ENCODE measurements around the gene OXTR.

- TF ChIP-seq POLR2A (IDR thresholded peaks at IDR 0.05): no peak
- TF ChIP-seq, protein P1, sequence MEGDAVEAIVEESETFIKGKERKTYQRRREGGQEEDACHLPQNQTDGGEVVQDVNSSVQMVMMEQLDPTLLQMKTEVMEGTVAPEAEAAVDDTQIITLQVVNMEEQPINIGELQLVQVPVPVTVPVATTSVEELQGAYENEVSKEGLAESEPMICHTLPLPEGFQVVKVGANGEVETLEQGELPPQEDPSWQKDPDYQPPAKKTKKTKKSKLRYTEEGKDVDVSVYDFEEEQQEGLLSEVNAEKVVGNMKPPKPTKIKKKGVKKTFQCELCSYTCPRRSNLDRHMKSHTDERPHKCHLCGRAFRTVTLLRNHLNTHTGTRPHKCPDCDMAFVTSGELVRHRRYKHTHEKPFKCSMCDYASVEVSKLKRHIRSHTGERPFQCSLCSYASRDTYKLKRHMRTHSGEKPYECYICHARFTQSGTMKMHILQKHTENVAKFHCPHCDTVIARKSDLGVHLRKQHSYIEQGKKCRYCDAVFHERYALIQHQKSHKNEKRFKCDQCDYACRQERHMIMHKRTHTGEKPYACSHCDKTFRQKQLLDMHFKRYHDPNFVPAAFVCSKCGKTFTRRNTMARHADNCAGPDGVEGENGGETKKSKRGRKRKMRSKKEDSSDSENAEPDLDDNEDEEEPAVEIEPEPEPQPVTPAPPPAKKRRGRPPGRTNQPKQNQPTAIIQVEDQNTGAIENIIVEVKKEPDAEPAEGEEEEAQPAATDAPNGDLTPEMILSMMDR (IDR thresholded peaks at IDR 0.05): no peak
These were observed 41.6 kb downstream of the OXTR start for GRCh38 chr3:8727605-8728512.
